Activated naive CD8-positive, alpha-beta T cell (primary cell): ENCODE results near the gene CRYBB1.

Experiments
- H3K27ac Mint-ChIP-seq: one replicate; pipeline ENCODE4 v1.8.0; 2021; ENCODE audit warnings: mixed read lengths
- H3K27me3 Mint-ChIP-seq: one replicate; pipeline ENCODE4 v1.8.0; 2021; ENCODE audit warnings: mixed read lengths
- H3K36me3 Mint-ChIP-seq: one replicate; pipeline ENCODE4 v1.8.0; 2021; ENCODE audit warnings: mixed read lengths
- H3K4me1 Mint-ChIP-seq: one replicate; pipeline ENCODE4 v1.8.0; 2021; ENCODE audit warnings: low read depth, mixed read lengths
- H3K4me3 Mint-ChIP-seq: one replicate; pipeline ENCODE4 v1.8.0; 2021; ENCODE audit warnings: mild to moderate bottlenecking, mixed read lengths
- H3K9me3 Mint-ChIP-seq: one replicate; pipeline ENCODE4 v1.8.0; 2021; ENCODE audit warnings: low read depth, mixed read lengths

Gene CRYBB1

GRCh38 chr22:26581633-26582168, 36.1 kb downstream of the CRYBB1 start:
- Mint-ChIP-seq H3K4me3 (no peak overlapping the region), H3K27ac (peak overlapping the region; percentile 95), H3K36me3 (no peaks in the 10 kb centered on the region), H3K4me1 (peaks cover 75% of the 10 kb centered on the region), H3K27me3 (no peaks in the 10 kb centered on the region), H3K9me3 (no peaks in the 10 kb centered on the region)

- Mint-ChIP-seq H3K27me3 (no peaks in the 10 kb centered on the region), H3K27ac (peak overlapping the region; percentile 95), H3K4me1 (peaks cover 74% of the 10 kb centered on the region), H3K9me3 (no peaks in the 10 kb centered on the region), H3K4me3 (peak overlapping the region; percentile 38), H3K36me3 (no peaks in the 10 kb centered on the region)
Observed at GRCh38 chr22:26581026-26581425, 36.8 kb downstream of the CRYBB1 start.

GRCh38 chr22:26580240-26580962, 37.4 kb downstream of the CRYBB1 start:
- H3K4me1 Mint-ChIP-seq: peaks cover 72% of the 10 kb centered on the region
- H3K36me3 Mint-ChIP-seq: no peaks in the 10 kb centered on the region

GRCh38 chr22:26579331-26579886, 38.4 kb downstream of the CRYBB1 start:
- H3K4me3 Mint-ChIP-seq: peak overlapping the region; percentile 82
- H3K36me3 Mint-ChIP-seq: no peaks in the 10 kb centered on the region
- H3K4me1 Mint-ChIP-seq: peaks cover 72% of the 10 kb centered on the region
- no peaks in the 10 kb centered on the region for H3K9me3 Mint-ChIP-seq
- H3K27ac Mint-ChIP-seq: peak overlapping the region; percentile 95
- H3K27me3 Mint-ChIP-seq: no peaks in the 10 kb centered on the region

More at GRCh38 chr22:26580240-26580962, 37.4 kb downstream of the CRYBB1 start:
- Mint-ChIP-seq H3K4me3 (peak overlapping the region; percentile 82), H3K27ac (peak overlapping the region; percentile 95), H3K9me3 (no peaks in the 10 kb centered on the region), H3K27me3 (no peaks in the 10 kb centered on the region)

- H3K27ac Mint-ChIP-seq: no peak overlapping the region
- H3K9me3 Mint-ChIP-seq: no peaks in the 10 kb centered on the region
- H3K36me3 Mint-ChIP-seq: no peaks in the 10 kb centered on the region
- peaks cover 78% of the 10 kb centered on the region for H3K4me1 Mint-ChIP-seq
- no peak overlapping the region for H3K4me3 Mint-ChIP-seq
- no peaks in the 10 kb centered on the region for H3K27me3 Mint-ChIP-seq
Observed at GRCh38 chr22:26577081-26577480, 40.7 kb downstream of the CRYBB1 start.

GRCh38 chr22:26576026-26576680, 41.7 kb downstream of the CRYBB1 start:
- no peaks in the 10 kb centered on the region for H3K27me3 Mint-ChIP-seq

GRCh38 chr22:26574001-26574723, 43.7 kb downstream of the CRYBB1 start:
- peak overlapping the region; percentile 67 for H3K27ac Mint-ChIP-seq
- H3K27me3 Mint-ChIP-seq: no peaks in the 10 kb centered on the region
- H3K9me3 Mint-ChIP-seq: no peaks in the 10 kb centered on the region
- H3K4me3 Mint-ChIP-seq: no peak overlapping the region
- H3K4me1 Mint-ChIP-seq: peaks cover 75% of the 10 kb centered on the region
- no peaks in the 10 kb centered on the region for H3K36me3 Mint-ChIP-seq

More at GRCh38 chr22:26576026-26576680, 41.7 kb downstream of the CRYBB1 start:
- H3K4me3 Mint-ChIP-seq: no peak overlapping the region
- H3K27ac Mint-ChIP-seq: peak overlapping the region; percentile 1
- H3K36me3 Mint-ChIP-seq: no peaks in the 10 kb centered on the region
- H3K4me1 Mint-ChIP-seq: peaks cover 81% of the 10 kb centered on the region
- H3K9me3 Mint-ChIP-seq: no peaks in the 10 kb centered on the region

GRCh38 chr22:26573026-26573662, 44.7 kb downstream of the CRYBB1 start:
- no peaks in the 10 kb centered on the region for H3K9me3 Mint-ChIP-seq
- peak overlapping the region; percentile 67 for H3K27ac Mint-ChIP-seq
- H3K36me3 Mint-ChIP-seq: no peaks in the 10 kb centered on the region
- H3K4me3 Mint-ChIP-seq: no peak overlapping the region
- peaks cover 75% of the 10 kb centered on the region for H3K4me1 Mint-ChIP-seq
- no peaks in the 10 kb centered on the region for H3K27me3 Mint-ChIP-seq

GRCh38 chr22:26570864-26571525, 46.8 kb downstream of the CRYBB1 start:
- Mint-ChIP-seq H3K9me3 (no peaks in the 10 kb centered on the region), H3K4me1 (peaks cover 79% of the 10 kb centered on the region), H3K36me3 (no peaks in the 10 kb centered on the region), H3K27ac (peak overlapping the region; percentile 83), H3K27me3 (no peaks in the 10 kb centered on the region), H3K4me3 (peak overlapping the region; percentile 36)

GRCh38 chr22:26570115-26570514, 47.7 kb downstream of the CRYBB1 start:
- no peak overlapping the region for H3K4me3 Mint-ChIP-seq
- H3K36me3 Mint-ChIP-seq: no peaks in the 10 kb centered on the region
- H3K27me3 Mint-ChIP-seq: no peaks in the 10 kb centered on the region
- H3K9me3 Mint-ChIP-seq: no peaks in the 10 kb centered on the region
- peaks cover 75% of the 10 kb centered on the region for H3K4me1 Mint-ChIP-seq
- H3K27ac Mint-ChIP-seq: peak overlapping the region; percentile 83

GRCh38 chr22:26568207-26568706, 49.6 kb downstream of the CRYBB1 start:
- Mint-ChIP-seq H3K4me3 (no peak overlapping the region), H3K27ac (peak overlapping the region; percentile 64), H3K4me1 (peaks cover 68% of the 10 kb centered on the region), H3K36me3 (no peaks in the 10 kb centered on the region), H3K9me3 (no peaks in the 10 kb centered on the region), H3K27me3 (no peaks in the 10 kb centered on the region)

GRCh38 chr22:26567610-26568009, 50.2 kb downstream of the CRYBB1 start:
- H3K27ac Mint-ChIP-seq: peak overlapping the region; percentile 34
- no peaks in the 10 kb centered on the region for H3K9me3 Mint-ChIP-seq
- H3K4me1 Mint-ChIP-seq: peaks cover 66% of the 10 kb centered on the region
- no peaks in the 10 kb centered on the region for H3K36me3 Mint-ChIP-seq
- no peaks in the 10 kb centered on the region for H3K27me3 Mint-ChIP-seq
- H3K4me3 Mint-ChIP-seq: no peak overlapping the region

GRCh38 chr22:26566994-26567393, 50.8 kb downstream of the CRYBB1 start:
- no peak overlapping the region for H3K27ac Mint-ChIP-seq

GRCh38 chr22:26565889-26566288, 51.9 kb downstream of the CRYBB1 start:
- Mint-ChIP-seq H3K4me3 (no peak overlapping the region), H3K9me3 (no peaks in the 10 kb centered on the region), H3K27me3 (no peaks in the 10 kb centered on the region), H3K4me1 (peaks cover 55% of the 10 kb centered on the region), H3K27ac (no peak overlapping the region), H3K36me3 (no peaks in the 10 kb centered on the region)

More at GRCh38 chr22:26566994-26567393, 50.8 kb downstream of the CRYBB1 start:
- Mint-ChIP-seq H3K4me3 (no peak overlapping the region), H3K27me3 (no peaks in the 10 kb centered on the region), H3K9me3 (no peaks in the 10 kb centered on the region), H3K4me1 (peaks cover 65% of the 10 kb centered on the region), H3K36me3 (no peaks in the 10 kb centered on the region)
